ENCODE measurements around the gene HLCS.

DNA sequence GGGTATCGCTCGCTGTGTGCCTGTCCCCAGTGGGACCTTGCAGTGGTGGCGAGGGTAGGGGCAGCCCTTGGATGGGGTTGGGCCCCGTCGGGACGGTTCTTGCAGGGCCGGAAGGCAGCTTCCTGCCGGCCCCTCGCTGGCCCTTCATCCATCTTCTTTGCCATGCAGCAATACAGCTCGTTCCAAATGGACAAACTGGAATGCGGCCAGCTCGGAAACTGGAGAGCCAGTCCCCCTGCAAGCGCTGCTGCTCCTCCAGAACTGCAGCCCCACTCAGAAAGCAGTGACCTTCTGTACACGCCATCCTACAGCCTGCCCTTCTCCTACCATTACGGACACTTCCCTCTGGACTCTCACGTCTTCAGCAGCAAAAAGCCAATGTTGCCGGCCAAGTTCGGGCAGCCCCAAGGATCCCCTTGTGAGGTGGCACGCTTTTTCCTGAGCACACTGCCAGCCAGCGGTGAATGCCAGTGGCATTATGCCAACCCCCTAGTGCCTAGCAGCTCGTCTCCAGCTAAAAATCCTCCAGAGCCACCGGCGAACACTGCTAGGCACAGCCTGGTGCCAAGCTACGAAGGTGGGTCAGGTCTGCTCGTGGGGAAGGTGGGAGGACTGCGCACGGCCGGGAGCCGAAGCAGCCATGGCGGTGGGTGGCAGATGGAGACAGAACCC lies 221.8 kb downstream of the HLCS start:
- TF ChIP-seq POU5F1 (IDR thresholded peaks at IDR 0.05; ENCODE audit: low read depth, low read length) (no peak), MAFK (IDR thresholded peaks at IDR 0.05; ENCODE audit: low read depth, low read length) (no peak)

All from H1 (cell line).